ENCODE measurements around the gene ITFG2. TPM values are rescaled to one million over a fixed set of nuclear protein-coding genes. Genes with fewer than 3 reads are reported as not detected.

The ITFG2 gene
- total and polyA plus RNA-seq, 10 of the 15 experiments (the other 5 are each of a cell fraction or from before 2014, with no cell fraction given) = 21.2 to 39.5 (median 25.9) TPM

GRCh38 chr12:2797721-2798418 is 14.6 kb upstream of the ITFG2 start:
- RAD21 ChIA-PET (ENCODE audit: unreplicated experiment) = no interaction called here
- H3K79me2 ChIP-seq (ENCODE audit: control insufficient read depth, insufficient read depth, low read length) = peaks cover 25% of the 10 kb centered on the region
- no peaks in the 10 kb centered on the region for H3K9me3 ChIP-seq (replicated peaks; ENCODE audit: control insufficient read depth, insufficient read depth, low read length)
- SMC1A ChIA-PET (ENCODE audit: uncharacterized antibody, unreplicated experiment) = interaction anchor here (3.1 kb wide), 1 partner anchor 15 kb away, joined by 10 read pairs; the partner anchor contains the start of gene ITFG2
- H3K27me3 ChIP-seq (replicated peaks in 1 of 2; ENCODE audit: control insufficient read depth in 2 of 2, insufficient read depth in 2 of 2, low read length in 1 of 2) = peaks cover 0 to 3% of the 10 kb centered on the region in 2 experiments; a peak in 1 of 4 replicates
- BruUV-seq (replicated peaks) = no TSS peak
- no peak for FAIRE-seq
- DNase-seq (ENCODE audit: low read depth, low spot score) = no peak
- H3K4me1 ChIP-seq (ENCODE audit: control insufficient read depth, insufficient read depth, low read length) = no peaks in the 10 kb centered on the region; the same call in 1 of the 2 replicates
- no peak overlapping the region for H2AFZ ChIP-seq (ENCODE audit: control insufficient read depth, low read depth, low read length)
- H3K4me3 ChIP-seq = no peak overlapping the region
- H3K36me3 ChIP-seq (ENCODE audit: control insufficient read depth in 2 of 2, insufficient read depth in 2 of 2, low read length in 1 of 2) = peaks cover 18 to 24% of the 10 kb centered on the region in 2 experiments
- CTCF ChIA-PET = interaction anchor here (2.6 to 2.9 kb wide), 2 partner anchors 15 kb away, joined by 17 to 25 read pairs; partner anchors contain the start of gene ITFG2
- no peak overlapping the region for H3K9ac ChIP-seq (ENCODE audit: control insufficient read depth, insufficient read depth, low read length)
- H3K4me2 ChIP-seq (ENCODE audit: control insufficient read depth, insufficient read depth) = peak overlapping the region; percentile 92; the same call in 1 of the 2 replicates
- 92% methylated on average over 7 of the region's 7 CpGs for WGBS (ENCODE audit: insufficient coverage, insufficient replicate concordance, low lambda C conversion rate, missing lambda C conversion rate)
- no peak for TF ChIP-seq NFYB (IDR thresholded peaks at IDR 0.05; ENCODE audit: insufficient read depth, low read depth, low read length)
- TF ChIP-seq YY1 (IDR thresholded peaks at IDR 0.05; ENCODE audit: low read depth, low read length) = no peak
- TF ChIP-seq CTCF (IDR thresholded peaks at IDR 0.05 in 2 of 3, conservative IDR thresholded peaks at IDR 0.05 in 1 of 3; ENCODE audit: control insufficient read depth in 2 of 3, extremely low read depth in 1 of 3, insufficient read depth in 1 of 3, low read depth in 3 of 3, low read length in 3 of 3) = peak; percentile 16 to 35 (median 17); a peak in 4 of 6 replicates
- peak; percentile 22; the same call in 1 of the 2 replicates for TF ChIP-seq RAD21 (IDR thresholded peaks at IDR 0.05; ENCODE audit: insufficient read depth, low read depth, low read length)
- TF ChIP-seq NR2C1 (IDR thresholded peaks at IDR 0.05) = no peak
- no peak for TF ChIP-seq TCF12 (IDR thresholded peaks at IDR 0.05; ENCODE audit: low read depth, low read length)
- TF ChIP-seq SMC3 (IDR thresholded peaks at IDR 0.05; ENCODE audit: borderline replicate concordance, low read length) = peak; percentile 24; the same call in 1 of the 2 replicates
- in situ Hi-C loops (cut with MboI) = no loop called here
- H4K20me1 ChIP-seq (ENCODE audit: control insufficient read depth, insufficient read depth) = no peaks in the 10 kb centered on the region; the same call in 1 of the 2 replicates
- intact Hi-C loops (cut with micrococcal nuclease; ENCODE audit: unreplicated experiment) = no loop called here
- no peak overlapping the region for H3K27ac ChIP-seq (ENCODE audit: control insufficient read depth, insufficient read depth)
- no peak for ATAC-seq
- POLR2A ChIA-PET = interaction anchor here (2.4 kb wide), 1 partner anchor 16 kb away, joined by 12 read pairs; no protein-coding TSS in a partner anchor

Data from GM12878 (cell line).